Uterus (tissue), 4 donors: Measurements from ENCODE around the gene POLR3H. TPM values are rescaled to one million over a fixed set of nuclear protein-coding genes. Genes with fewer than 3 reads are reported as not detected.
"Not testable (repeated sequence)": the region's sequence is repeated elsewhere in the genome, so short reads cannot be mapped to it uniquely, and the experiment has no call there.

Source experiments
- DNase-seq, 2 donors: peaks; one replicate each; pipeline ENCODE4 v3.0.0-alpha.2; 2019 to 2020
- H3K27ac ChIP-seq, 2 donors: fragments of 200-600 bp; sonication (generic); 1 replicate in 1 of 2; 2 replicates in 1 of 2; pipeline ENCODE4 v1.5.1; 2016 to 2018
- H3K27me3 ChIP-seq, 2 donors: fragments of 200-600 bp; sonication (generic); one replicate each; pipeline ENCODE4 v1.5.1; 2018 to 2019; ENCODE audit warnings: control low read depth in 1 of 2
- H3K36me3 ChIP-seq, 2 donors: fragments of 200-600 bp; sonication (generic); one replicate each; pipeline ENCODE4 v1.5.1; 2019; ENCODE audit warnings: control low read depth in 1 of 2
- H3K4me1 ChIP-seq, 2 donors: fragments of 200-600 bp; sonication (generic); one replicate each; pipeline ENCODE4 v1.5.1; 2018 to 2019; ENCODE audit warnings: control low read depth in 1 of 2
- H3K4me3 ChIP-seq, 2 donors: fragments of 200-600 bp; sonication (generic); 1 replicate in 1 of 2; 2 replicates in 1 of 2; pipeline ENCODE4 v1.5.1; 2018 to 2019; ENCODE audit warnings: mild to moderate bottlenecking in 1 of 2
- H3K9me3 ChIP-seq, 2 donors: fragments of 200-600 bp; sonication (generic); one replicate each; pipeline ENCODE4 v1.5.1; 2019; ENCODE audit warnings: control low read depth in 1 of 2
- CTCF ChIP-seq, 4 experiments: fragments of 200-600 bp in 2 of 4; fragments of 450-650 bp in 2 of 4; sonication (generic) in 2 of 4; IDR thresholded peaks; one replicate each; pipeline ENCODE4 v1.5.1; 2016 to 2019; ENCODE audit warnings: antibody characterized with exemption in 4 of 4, mild to moderate bottlenecking in 2 of 4, moderate library complexity in 1 of 4
- POLR2A ChIP-seq, 2 donors: fragments of 450-650 bp; IDR thresholded peaks; one replicate each; pipeline ENCODE4 v1.6.1; 2016; ENCODE audit warnings: antibody characterized with exemption in 2 of 2, mild to moderate bottlenecking in 1 of 2, moderate library complexity in 1 of 2
- intact Hi-C: fragments of 100-400 bp; cut with DNase I; formaldehyde crosslinking; loops from one replicate; pipeline ENCODE4 v1.15.1; 2023; ENCODE audit warnings: low total_unique reads
- total RNA-seq, 4 donors: library from RNA; depleted of rRNA in 3 of 4; stranded (reverse); fragments of >200 nt in 3 of 4; gene quantifications; one replicate each; pipeline versions ENCODE4 v1.1.0 to v1.2.4, GENCODE V29; 2014 to 2023
- donor health status: DM: yes; HTN: yes; CAD: no.

POLR3H gene
- total RNA-seq, 4 donors from 2014 or later = 3.2 to 41.9 (median 16.6) TPM

GRCh38 chr22:41560095-41560471, 15.8 kb upstream of the POLR3H start:
- DNase-seq = no peak
- no peaks in the 10 kb centered on the region for H3K27me3 ChIP-seq
- intact Hi-C loops = no loop called here
- H3K27ac ChIP-seq = peak overlapping the region; percentile 96 to 99
- H3K9me3 ChIP-seq = no peaks in the 10 kb centered on the region
- H3K4me3 ChIP-seq = peak overlapping the region; percentile 60
- TF ChIP-seq POLR2A (IDR thresholded peaks at IDR 0.05) (no peak), CTCF (IDR thresholded peaks at IDR 0.05) (no peak)
- no peaks in the 10 kb centered on the region for H3K36me3 ChIP-seq
- H3K4me1 ChIP-seq = peaks cover 5 to 12% of the 10 kb centered on the region in 2 donors

GRCh38 chr22:41558241-41558630, 14.0 kb upstream of the POLR3H start:
- H3K36me3 ChIP-seq, H3K9me3 ChIP-seq, H3K4me3 ChIP-seq, H3K27me3 ChIP-seq, intact Hi-C loops, DNase-seq: not testable (repeated sequence)
- H3K4me1 ChIP-seq = peaks cover 5 to 12% of the 10 kb centered on the region in 2 donors
- H3K27ac ChIP-seq = peak overlapping the region; percentile 58 to 77

GRCh38 chr22:41557401-41558240, 13.4 kb upstream of the POLR3H start:
- Histone ChIP-seq H3K27ac (peak overlapping the region; percentile 58 to 77), H3K4me1 (peaks cover 5 to 8% of the 10 kb centered on the region in 2 donors), H3K27me3 (no peaks in the 10 kb centered on the region), H3K4me3 (peak overlapping the region in 1 of 2 donors; percentile 11), H3K9me3 (no peaks in the 10 kb centered on the region), H3K36me3 (no peaks in the 10 kb centered on the region)
- no peak for TF ChIP-seq POLR2A (IDR thresholded peaks at IDR 0.05)
- no peak for TF ChIP-seq CTCF (IDR thresholded peaks at IDR 0.05)
- intact Hi-C loops = no loop called here
- peak; percentile 79 to 83 for DNase-seq

- Histone ChIP-seq H3K36me3 (no peaks in the 10 kb centered on the region), H3K27ac (peak overlapping the region; percentile 58 to 77), H3K4me1 (peaks cover 5% of the 10 kb centered on the region in 2 donors), H3K9me3 (no peaks in the 10 kb centered on the region), H3K4me3 (no peak overlapping the region), H3K27me3 (no peaks in the 10 kb centered on the region)
- intact Hi-C loops = no loop called here
- no peak for DNase-seq
- no peak for TF ChIP-seq CTCF (IDR thresholded peaks at IDR 0.05)
- no peak for TF ChIP-seq POLR2A (IDR thresholded peaks at IDR 0.05)
Measured at GRCh38 chr22:41556561-41556960, 12.3 kb upstream of the POLR3H start.

GRCh38 chr22:41555325-41555982, 11.2 kb upstream of the POLR3H start:
- Histone ChIP-seq H3K4me1 (peaks cover 5% of the 10 kb centered on the region in 2 donors), H3K9me3 (no peaks in the 10 kb centered on the region), H3K4me3 (no peak overlapping the region), H3K27ac (peak overlapping the region; percentile 31 to 66), H3K27me3 (no peaks in the 10 kb centered on the region), H3K36me3 (no peaks in the 10 kb centered on the region)
- intact Hi-C loops = no loop called here
- TF ChIP-seq CTCF (IDR thresholded peaks at IDR 0.05) (no peak), POLR2A (IDR thresholded peaks at IDR 0.05) (no peak)
- DNase-seq = peak; percentile 59 to 74
